CD4-positive, alpha-beta T cell (primary cell): ENCODE data around the gene TLR6. TPM values are rescaled to one million over a fixed set of nuclear protein-coding genes. Genes with fewer than 3 reads are reported as not detected.

Experiments used
- ATAC-seq: fragments of 200-7000 bp; cut with Tn5 transposase; one replicate; pipeline ENCODE4 v1.10.0; 2022; ENCODE audit warnings: mild to moderate bottlenecking; ENCODE audit not compliant: poor library complexity
- CTCF ChIA-PET: fragments of 350-600 bp; sonication (Branson Sonifier 250); formaldehyde crosslinking; loops from one replicate; lab custom pipeline; 2021; ENCODE audit warnings: antibody characterized with exemption, inconsistent platforms; lab: Charles Lee
- POLR2A ChIA-PET: fragments of 350-600 bp; sonication (Branson Sonifier 250); formaldehyde crosslinking; loops from one replicate; lab custom pipeline; 2021; ENCODE audit warnings: antibody characterized with exemption, inconsistent platforms; lab: Charles Lee
- DNase-seq, 14 experiments: peaks; one replicate each; pipeline ENCODE4 v3.0.0-alpha.2; 2013 to 2020; ENCODE audit warnings: mixed read lengths in 2 of 14
- H3K27ac ChIP-seq, 2 donors: one replicate each; pipeline versions ENCODE4 v1.5.1 to v1.7.0; 2013; ENCODE audit warnings: low read length in 2 of 2, low read depth in 1 of 2, mild to moderate bottlenecking in 1 of 2
- H3K27me3 ChIP-seq, 2 experiments: 1 replicate in 1 of 2; 2 replicates in 1 of 2; pipeline versions ENCODE4 v1.6.1 to v1.7.0; 2013; ENCODE audit warnings: low read length in 2 of 2, control low read depth in 1 of 2, mild to moderate bottlenecking in 1 of 2, moderate library complexity in 1 of 2; ENCODE audit not compliant: insufficient read depth in 2 of 2, control insufficient read depth in 1 of 2
- H3K36me3 ChIP-seq: one replicate; pipeline ENCODE4 v1.6.1; 2013; ENCODE audit warnings: low read length, control low read depth; ENCODE audit not compliant: insufficient read depth
- H3K4me1 ChIP-seq: one replicate; pipeline ENCODE4 v1.6.1; 2013; ENCODE audit warnings: low read length, control low read depth; ENCODE audit not compliant: insufficient read depth
- H3K4me3 ChIP-seq: one replicate; pipeline ENCODE4 v1.5.1; 2013; ENCODE audit warnings: mild to moderate bottlenecking, low read length, moderate library complexity
- H3K9me3 ChIP-seq, 2 experiments: 1 replicate in 1 of 2; 2 replicates in 1 of 2; pipeline versions ENCODE4 v1.6.1 to v1.7.0; 2013; ENCODE audit warnings: low read length in 2 of 2, mild to moderate bottlenecking in 2 of 2, control low read depth in 1 of 2, moderate library complexity in 1 of 2; ENCODE audit not compliant: control insufficient read depth in 1 of 2, insufficient read depth in 1 of 2
- H3K27ac Mint-ChIP-seq: one replicate; pipeline ENCODE4 v1.8.0; 2020; ENCODE audit warnings: mixed read lengths
- H3K27me3 Mint-ChIP-seq: one replicate; pipeline ENCODE4 v1.8.0; 2021; ENCODE audit warnings: mixed read lengths
- H3K36me3 Mint-ChIP-seq: one replicate; pipeline ENCODE4 v1.8.0; 2021; ENCODE audit warnings: low read depth, mixed read lengths
- H3K4me1 Mint-ChIP-seq: one replicate; pipeline ENCODE4 v1.8.0; 2021; ENCODE audit warnings: low read depth, mixed read lengths
- H3K4me3 Mint-ChIP-seq: one replicate; pipeline ENCODE4 v1.8.0; 2020; ENCODE audit warnings: mild to moderate bottlenecking, mixed read lengths
- H3K9me3 Mint-ChIP-seq: one replicate; pipeline ENCODE4 v1.8.0; 2020; ENCODE audit warnings: mixed read lengths
- intact Hi-C, 2 experiments: fragments of 100-400 bp; cut with DNase I in 1 of 2; cut with micrococcal nuclease in 1 of 2; formaldehyde crosslinking; loops; one replicate each; pipeline versions ENCODE4 v1.15.1 to v1.9.0; 2023 to 2025; cut with DNase I, micrococcal nuclease
- total RNA-seq, 174 experiments: library from RNA in 2 of 174; stranded (reverse) in 2 of 174; gene quantifications; one replicate each; pipeline ENCODE4 v1.2.3 and lab custom pipeline; 2021 to 2026
- TF ChIP-seq, protein P1 (sequence below): fragments of 200-600 bp; IDR thresholded peaks from one replicate; pipeline ENCODE4 v1.8.0; 2022; ENCODE audit warnings: antibody characterized with exemption, mild to moderate bottlenecking

TLR6 gene
- total RNA-seq, 2 experiments from 2014 or later = 0.69 to 1.3 TPM

DNA sequence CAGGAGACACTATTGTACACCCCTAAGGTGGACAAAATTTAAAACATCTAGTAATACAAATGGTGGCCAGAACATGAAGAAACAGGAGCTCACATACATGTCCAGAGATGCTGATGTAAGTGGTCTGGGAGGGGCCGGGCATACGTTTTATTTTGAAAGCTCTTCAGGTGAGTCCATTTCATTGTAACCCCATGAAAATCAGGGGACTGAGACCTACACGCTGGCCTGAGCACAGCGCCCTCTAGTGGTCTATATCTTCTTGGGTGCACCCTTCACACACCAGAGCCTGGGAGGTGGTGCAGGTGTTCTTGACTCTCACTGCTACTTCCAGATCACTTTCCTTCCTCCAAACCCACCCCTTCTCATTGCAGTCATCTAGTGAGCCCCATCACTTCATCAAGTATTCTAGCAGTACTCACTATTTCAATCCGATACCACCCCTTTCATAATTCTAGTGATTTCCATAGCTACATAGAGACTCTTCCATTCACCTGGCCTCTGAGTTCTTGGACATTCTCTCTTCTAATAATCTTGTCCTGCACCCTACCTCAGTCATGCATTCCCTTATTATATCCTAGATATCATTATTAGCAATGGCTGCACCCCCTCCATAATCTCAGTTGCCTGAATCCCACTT lies 4.3 kb upstream of the TLR6 start:
- peaks cover 43% of the 10 kb centered on the region for H3K4me1 Mint-ChIP-seq
- Histone ChIP-seq H3K9me3 (no peaks in the 10 kb centered on the region), H3K27me3 (no peaks in the 10 kb centered on the region), H3K27ac (no peak overlapping the region), H3K36me3 (no peaks in the 10 kb centered on the region), H3K4me3 (no peak overlapping the region), H3K4me1 (peaks cover 19% of the 10 kb centered on the region)
- H3K4me3 Mint-ChIP-seq = no peak overlapping the region
- H3K27me3 Mint-ChIP-seq = peaks cover 14% of the 10 kb centered on the region
- ATAC-seq (no peak), DNase-seq (peak; percentile 28 to 83 (median 49))
- H3K27ac Mint-ChIP-seq = peak overlapping the region; percentile 4
- POLR2A ChIA-PET = interaction anchor here (0.9 kb wide), 1 partner anchor 102 kb away, joined by 4 read pairs; no protein-coding TSS in a partner anchor
- TF ChIP-seq, protein P1, sequence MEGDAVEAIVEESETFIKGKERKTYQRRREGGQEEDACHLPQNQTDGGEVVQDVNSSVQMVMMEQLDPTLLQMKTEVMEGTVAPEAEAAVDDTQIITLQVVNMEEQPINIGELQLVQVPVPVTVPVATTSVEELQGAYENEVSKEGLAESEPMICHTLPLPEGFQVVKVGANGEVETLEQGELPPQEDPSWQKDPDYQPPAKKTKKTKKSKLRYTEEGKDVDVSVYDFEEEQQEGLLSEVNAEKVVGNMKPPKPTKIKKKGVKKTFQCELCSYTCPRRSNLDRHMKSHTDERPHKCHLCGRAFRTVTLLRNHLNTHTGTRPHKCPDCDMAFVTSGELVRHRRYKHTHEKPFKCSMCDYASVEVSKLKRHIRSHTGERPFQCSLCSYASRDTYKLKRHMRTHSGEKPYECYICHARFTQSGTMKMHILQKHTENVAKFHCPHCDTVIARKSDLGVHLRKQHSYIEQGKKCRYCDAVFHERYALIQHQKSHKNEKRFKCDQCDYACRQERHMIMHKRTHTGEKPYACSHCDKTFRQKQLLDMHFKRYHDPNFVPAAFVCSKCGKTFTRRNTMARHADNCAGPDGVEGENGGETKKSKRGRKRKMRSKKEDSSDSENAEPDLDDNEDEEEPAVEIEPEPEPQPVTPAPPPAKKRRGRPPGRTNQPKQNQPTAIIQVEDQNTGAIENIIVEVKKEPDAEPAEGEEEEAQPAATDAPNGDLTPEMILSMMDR = peak; percentile 71
- intact Hi-C loops = loop anchor here in 1 of 2 experiments (1.0 kb wide), 1 partner anchor 102 kb away; no protein-coding TSS in a partner anchor
- CTCF ChIA-PET = interaction anchor here (0.7 to 2.8 kb wide), 8 partner anchors 14 to 1423 kb away, joined by 3 to 30 read pairs (median 6); partner anchors contain the start of genes TLR1 and TLR10
- no peaks in the 10 kb centered on the region for H3K36me3 Mint-ChIP-seq
- no peaks in the 10 kb centered on the region for H3K9me3 Mint-ChIP-seq

DNA sequence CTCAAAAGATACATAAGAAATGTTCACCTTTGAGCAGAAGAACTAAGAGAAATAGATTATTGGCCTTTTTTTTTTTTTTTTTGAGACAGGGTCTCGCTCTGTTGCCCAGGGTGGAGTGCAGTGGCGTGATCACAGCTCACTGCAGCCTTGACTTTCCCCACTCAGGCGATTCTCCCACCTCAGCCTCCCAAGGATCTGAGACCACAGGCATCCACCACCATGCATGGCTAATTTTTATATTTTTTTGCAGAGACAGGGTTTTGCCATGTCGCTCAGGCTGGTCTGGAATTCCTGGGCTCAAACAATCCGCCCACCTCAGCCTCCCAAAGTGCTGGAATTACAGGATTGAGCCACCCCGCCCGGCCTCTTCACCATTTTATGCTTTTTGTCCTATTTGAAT lies 2.9 kb upstream of the TLR6 start:
- H3K27ac Mint-ChIP-seq = no peak overlapping the region
- TF ChIP-seq, protein P1 = no peak
- no peak overlapping the region for H3K4me3 ChIP-seq
- no peak for ATAC-seq
- H3K4me1 ChIP-seq = peaks cover 18% of the 10 kb centered on the region
- no peaks in the 10 kb centered on the region for H3K36me3 Mint-ChIP-seq
- ChIA-PET CTCF (interaction anchor here (0.7 to 2.8 kb wide), 4 partner anchors 56 to 205 kb away, joined by 3 to 30 read pairs (median 3); no protein-coding TSS in a partner anchor), POLR2A (interaction anchor here (1.6 kb wide), 1 partner anchor 55 kb away, joined by 5 read pairs; the partner anchor contains the start of gene TLR1)
- H3K4me3 Mint-ChIP-seq = no peak overlapping the region
- peaks cover 14% of the 10 kb centered on the region for H3K27me3 Mint-ChIP-seq
- intact Hi-C loops = loop anchor here (5.0 to 10.0 kb wide), 3 partner anchors 682 to 797 kb away; no protein-coding TSS in a partner anchor
- no peaks in the 10 kb centered on the region for H3K9me3 ChIP-seq
- H3K36me3 ChIP-seq = no peaks in the 10 kb centered on the region
- no peaks in the 10 kb centered on the region for H3K9me3 Mint-ChIP-seq
- H3K27ac ChIP-seq = no peak overlapping the region
- no peak for DNase-seq
- peaks cover 42% of the 10 kb centered on the region for H3K4me1 Mint-ChIP-seq
- H3K27me3 ChIP-seq = no peaks in the 10 kb centered on the region

DNA sequence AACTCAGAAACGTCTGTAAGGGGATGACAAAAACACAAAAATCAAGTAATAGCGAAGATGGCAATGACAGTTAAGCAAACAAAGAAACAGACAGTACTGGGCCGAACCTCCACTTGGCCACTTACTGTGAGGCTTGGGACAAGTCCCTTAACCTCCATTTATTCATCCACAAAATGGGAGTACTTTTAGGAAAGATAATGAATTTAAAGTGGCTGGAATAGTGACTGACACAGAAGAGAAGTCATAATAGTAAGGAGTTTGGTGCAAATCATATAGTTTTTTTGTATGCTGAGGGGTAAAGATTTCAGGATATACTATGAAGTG lies 1.4 kb upstream of the TLR6 start:
- H3K9me3 ChIP-seq = no peaks in the 10 kb centered on the region
- no peaks in the 10 kb centered on the region for H3K27me3 ChIP-seq
- H3K36me3 ChIP-seq = no peaks in the 10 kb centered on the region
- intact Hi-C loops = loop anchor here (5.0 to 10.0 kb wide), 3 partner anchors 681 to 796 kb away; no protein-coding TSS in a partner anchor
- ATAC-seq (no peak), DNase-seq (peak in 1 of 14 experiments; percentile 2)
- H3K4me3 ChIP-seq = no peak overlapping the region
- H3K27ac ChIP-seq = peak overlapping the region in 1 of 2 donors; percentile 40
- Mint-ChIP-seq H3K4me3 (peak overlapping the region; percentile 25), H3K36me3 (no peaks in the 10 kb centered on the region), H3K27me3 (peaks cover 4% of the 10 kb centered on the region), H3K27ac (peak overlapping the region; percentile 78), H3K4me1 (peaks cover 42% of the 10 kb centered on the region), H3K9me3 (no peaks in the 10 kb centered on the region)
- CTCF ChIA-PET = no interaction called here
- POLR2A ChIA-PET = no interaction called here
- TF ChIP-seq, protein P1 = no peak
- peaks cover 18% of the 10 kb centered on the region for H3K4me1 ChIP-seq
